C4-2B (cell line): ENCODE measurements around the gene DFFA.

Experiments used
- ZFX ChIP-seq: fragments of 450-650 bp; IDR thresholded peaks from 2 replicates; pipeline ENCODE4 v1.6.1; 2017
- TF ChIP-seq, protein P1 (sequence below): fragments of 450-650 bp; conservative IDR thresholded peaks from 2 replicates; pipeline ENCODE4 v1.5.1; 2017; ENCODE audit warnings: mild to moderate bottlenecking

DNA sequence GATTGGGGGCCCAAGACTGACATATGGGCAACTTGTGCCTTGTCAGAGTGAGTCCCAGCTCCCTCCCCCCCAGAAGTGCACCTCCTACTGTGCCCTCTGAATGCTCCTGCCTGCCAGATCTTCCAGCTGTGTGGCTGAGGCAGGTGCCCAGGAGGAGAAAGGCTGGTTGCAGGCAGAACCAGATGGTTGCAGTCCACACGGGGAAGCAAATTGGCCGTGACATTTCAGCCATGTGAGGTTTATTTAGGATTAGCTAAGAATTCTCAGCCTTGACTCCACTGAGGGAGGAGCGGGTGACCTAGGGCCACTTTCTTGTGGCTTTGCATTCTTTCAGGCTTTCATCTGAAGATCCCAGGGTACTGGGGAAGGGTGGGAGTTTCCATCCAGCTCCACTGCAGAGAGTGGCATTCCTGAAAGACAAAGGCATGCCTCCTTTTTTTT is 36.2 kb upstream of the DFFA start:
- TF ChIP-seq, protein P1, sequence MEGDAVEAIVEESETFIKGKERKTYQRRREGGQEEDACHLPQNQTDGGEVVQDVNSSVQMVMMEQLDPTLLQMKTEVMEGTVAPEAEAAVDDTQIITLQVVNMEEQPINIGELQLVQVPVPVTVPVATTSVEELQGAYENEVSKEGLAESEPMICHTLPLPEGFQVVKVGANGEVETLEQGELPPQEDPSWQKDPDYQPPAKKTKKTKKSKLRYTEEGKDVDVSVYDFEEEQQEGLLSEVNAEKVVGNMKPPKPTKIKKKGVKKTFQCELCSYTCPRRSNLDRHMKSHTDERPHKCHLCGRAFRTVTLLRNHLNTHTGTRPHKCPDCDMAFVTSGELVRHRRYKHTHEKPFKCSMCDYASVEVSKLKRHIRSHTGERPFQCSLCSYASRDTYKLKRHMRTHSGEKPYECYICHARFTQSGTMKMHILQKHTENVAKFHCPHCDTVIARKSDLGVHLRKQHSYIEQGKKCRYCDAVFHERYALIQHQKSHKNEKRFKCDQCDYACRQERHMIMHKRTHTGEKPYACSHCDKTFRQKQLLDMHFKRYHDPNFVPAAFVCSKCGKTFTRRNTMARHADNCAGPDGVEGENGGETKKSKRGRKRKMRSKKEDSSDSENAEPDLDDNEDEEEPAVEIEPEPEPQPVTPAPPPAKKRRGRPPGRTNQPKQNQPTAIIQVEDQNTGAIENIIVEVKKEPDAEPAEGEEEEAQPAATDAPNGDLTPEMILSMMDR, result no peak
- no peak for TF ChIP-seq ZFX
